H9 (cell line): Measurements from ENCODE around the gene GALNT2. TPM values are rescaled to one million over a fixed set of nuclear protein-coding genes. Genes with fewer than 3 reads are reported as not detected.

ENCODE experiments used
- DNase-seq: peaks from one replicate; pipeline ENCODE4 v3.0.0-alpha.2; 2017
- H2AFZ ChIP-seq: one replicate; pipeline ENCODE4 v1.6.1; 2013; ENCODE audit warnings: mild to moderate bottlenecking, low read length, control low read depth, moderate library complexity
- H2AK5ac ChIP-seq: 2 replicates; pipeline ENCODE4 v1.6.1; 2013; ENCODE audit warnings: low read length, control low read depth, mixed read lengths; ENCODE audit not compliant: insufficient read length
- H2BK120ac ChIP-seq: one replicate; pipeline ENCODE4 v1.6.1; 2013; ENCODE audit warnings: low read depth, mild to moderate bottlenecking, low read length, control low read depth, inconsistent platforms; ENCODE audit not compliant: poor library complexity, severe bottlenecking
- H2BK12ac ChIP-seq: 2 replicates; pipeline ENCODE4 v1.6.1; 2013; ENCODE audit warnings: low read length, control low read depth, mixed read lengths, low read depth; ENCODE audit not compliant: insufficient read length
- H2BK15ac ChIP-seq: 2 replicates; pipeline ENCODE4 v1.6.1; 2013; ENCODE audit warnings: low read depth, low read length, control low read depth
- H2BK20ac ChIP-seq: one replicate; pipeline ENCODE4 v1.6.1; 2013; ENCODE audit warnings: low read depth, mild to moderate bottlenecking, low read length, control low read depth, inconsistent platforms; ENCODE audit not compliant: poor library complexity, severe bottlenecking
- H2BK5ac ChIP-seq: 2 replicates; pipeline ENCODE4 v1.6.1; 2013; ENCODE audit warnings: low read length, control low read depth, mixed read lengths; ENCODE audit not compliant: insufficient read length
- H3K14ac ChIP-seq: 2 replicates; pipeline ENCODE4 v1.6.1; 2013; ENCODE audit warnings: low read length, control low read depth; ENCODE audit not compliant: insufficient read depth
- H3K18ac ChIP-seq: 2 replicates; pipeline ENCODE4 v1.6.1; 2013; ENCODE audit warnings: low read depth, mild to moderate bottlenecking, mixed read lengths, low read length, control low read depth; ENCODE audit not compliant: insufficient read length
- H3K23ac ChIP-seq: 2 replicates; pipeline ENCODE4 v1.6.1; 2013; ENCODE audit warnings: low read length, control low read depth, mixed read lengths, low read depth; ENCODE audit not compliant: insufficient read length
- H3K23me2 ChIP-seq: 2 replicates; pipeline ENCODE4 v1.6.1; 2013; ENCODE audit warnings: low read depth, mild to moderate bottlenecking, mixed read lengths, low read length, control low read depth; ENCODE audit not compliant: insufficient read length, poor library complexity, severe bottlenecking
- H3K27ac ChIP-seq: 2 replicates; pipeline ENCODE4 v1.5.1; 2013; ENCODE audit warnings: low read length, control low read depth, mixed read lengths, low read depth; ENCODE audit not compliant: insufficient read length
- H3K27me3 ChIP-seq: 2 replicates; pipeline ENCODE4 v1.6.1; 2013; ENCODE audit warnings: low read length, control low read depth, inconsistent platforms; ENCODE audit not compliant: insufficient read depth
- H3K4ac ChIP-seq: 2 replicates; pipeline ENCODE4 v1.6.1; 2013; ENCODE audit warnings: low read depth, mild to moderate bottlenecking, control low read depth, inconsistent platforms, low read length, moderate library complexity
- H3K4me1 ChIP-seq: 2 replicates; pipeline ENCODE4 v1.6.1; 2013; ENCODE audit warnings: low read length, control low read depth, inconsistent platforms; ENCODE audit not compliant: insufficient read depth
- H3K4me2 ChIP-seq: 2 replicates; pipeline ENCODE4 v1.6.1; 2013; ENCODE audit warnings: low read length, control low read depth, mixed read lengths; ENCODE audit not compliant: insufficient read length, insufficient read depth
- H3K56ac ChIP-seq: 2 replicates; pipeline ENCODE4 v1.6.1; 2013; ENCODE audit warnings: low read depth, mild to moderate bottlenecking, mixed read lengths, low read length, control low read depth; ENCODE audit not compliant: insufficient read length
- H3K79me1 ChIP-seq: 2 replicates; pipeline ENCODE4 v1.6.1; 2013; ENCODE audit warnings: low read depth, mild to moderate bottlenecking, moderate library complexity, low read length, control low read depth, inconsistent platforms; ENCODE audit not compliant: insufficient read depth, poor library complexity, severe bottlenecking
- H3K79me2 ChIP-seq: 2 replicates; pipeline ENCODE4 v1.6.1; 2013; ENCODE audit warnings: low read length, control low read depth, inconsistent platforms; ENCODE audit not compliant: insufficient read depth
- H3K9ac ChIP-seq: 2 replicates; pipeline ENCODE4 v1.6.1; 2013; ENCODE audit warnings: low read length, control low read depth, mixed read lengths; ENCODE audit not compliant: insufficient read length; ENCODE audit errors: extremely low read depth
- H3K9me3 ChIP-seq: one replicate; pipeline ENCODE4 v1.6.1; 2013; ENCODE audit warnings: low read depth, low read length, inconsistent platforms; ENCODE audit not compliant: control insufficient read depth
- H3T11ph ChIP-seq: one replicate; pipeline ENCODE4 v1.6.1; 2013; ENCODE audit warnings: mild to moderate bottlenecking, low read length, control low read depth, inconsistent platforms
- H4K20me1 ChIP-seq: one replicate; pipeline ENCODE4 v1.6.1; 2013; ENCODE audit not compliant: control insufficient read depth, insufficient read length, insufficient read depth
- H4K5ac ChIP-seq: 2 replicates; pipeline ENCODE4 v1.6.1; 2013; ENCODE audit warnings: low read depth, mild to moderate bottlenecking, mixed read lengths, low read length, control low read depth; ENCODE audit not compliant: insufficient read length
- H4K8ac ChIP-seq: replicated peaks from 2 replicates; pipeline ENCODE4 v1.6.1; 2013; ENCODE audit warnings: low read length, control low read depth, mixed read lengths, low read depth; ENCODE audit not compliant: insufficient read length
- H4K91ac ChIP-seq: 2 replicates; pipeline ENCODE4 v1.6.1; 2013; ENCODE audit warnings: low read depth, mild to moderate bottlenecking, moderate library complexity, mixed read lengths, low read length, control low read depth; ENCODE audit not compliant: insufficient read length
- H3K27ac Mint-ChIP-seq, 3 experiments: 2 replicates in 2 of 3; 3 replicates in 1 of 3; pipeline ENCODE4 v1.8.0; 2020 to 2021; ENCODE audit warnings: mixed read lengths in 3 of 3, mild to moderate bottlenecking in 1 of 3, moderate library complexity in 1 of 3
- H3K27me3 Mint-ChIP-seq: 2 replicates; pipeline ENCODE4 v1.8.0; 2021; ENCODE audit warnings: low read depth, mild to moderate bottlenecking, moderate library complexity, mixed read lengths
- H3K36me3 Mint-ChIP-seq, 3 experiments: 2 replicates in 2 of 3; 3 replicates in 1 of 3; pipeline ENCODE4 v1.8.0; 2020 to 2021; ENCODE audit warnings: low read depth in 3 of 3, mixed read lengths in 3 of 3; ENCODE audit not compliant: insufficient read depth in 1 of 3
- H3K4me1 Mint-ChIP-seq, 2 experiments: 2 replicates each; pipeline ENCODE4 v1.8.0; 2020; ENCODE audit warnings: mixed read lengths in 2 of 2
- H3K4me3 Mint-ChIP-seq, 2 experiments: 2 replicates in 1 of 2; 3 replicates in 1 of 2; pipeline ENCODE4 v1.8.0; 2020 to 2021; ENCODE audit warnings: mild to moderate bottlenecking in 2 of 2, mixed read lengths in 2 of 2, moderate library complexity in 1 of 2
- H3K9me3 Mint-ChIP-seq, 2 experiments: 2 replicates in 1 of 2; 3 replicates in 1 of 2; pipeline ENCODE4 v1.8.0; 2020; ENCODE audit warnings: mild to moderate bottlenecking in 2 of 2, mixed read lengths in 2 of 2, moderate library complexity in 1 of 2
- WGBS: extraction: QIAGEN DNeasy Blood & Tissue Kit; methylation state at CpG from one replicate; pipeline ENCODE4 v1.1.7; 2013; ENCODE audit warnings: missing lambda C conversion rate, low lambda C conversion rate, mixed read lengths; ENCODE audit not compliant: insufficient read length; ENCODE audit errors: extremely low coverage; 5-methylcytosine and 5-hydroxymethylcytosine counted together
- total RNA-seq: library from RNA; stranded (reverse); gene quantifications from 2 replicates; pipeline ENCODE4 v1.2.1, GENCODE V29; 2021
- TF ChIP-seq, protein P1 (sequence below): fragments of 200-600 bp; sonication (generic); conservative IDR thresholded peaks from 3 replicates; pipeline ENCODE4 v1.8.0; 2021; ENCODE audit warnings: antibody characterized with exemption, mild to moderate bottlenecking

GALNT2 gene
- total RNA-seq, 1 experiment from 2014 or later, result 57.6 TPM

DNA sequence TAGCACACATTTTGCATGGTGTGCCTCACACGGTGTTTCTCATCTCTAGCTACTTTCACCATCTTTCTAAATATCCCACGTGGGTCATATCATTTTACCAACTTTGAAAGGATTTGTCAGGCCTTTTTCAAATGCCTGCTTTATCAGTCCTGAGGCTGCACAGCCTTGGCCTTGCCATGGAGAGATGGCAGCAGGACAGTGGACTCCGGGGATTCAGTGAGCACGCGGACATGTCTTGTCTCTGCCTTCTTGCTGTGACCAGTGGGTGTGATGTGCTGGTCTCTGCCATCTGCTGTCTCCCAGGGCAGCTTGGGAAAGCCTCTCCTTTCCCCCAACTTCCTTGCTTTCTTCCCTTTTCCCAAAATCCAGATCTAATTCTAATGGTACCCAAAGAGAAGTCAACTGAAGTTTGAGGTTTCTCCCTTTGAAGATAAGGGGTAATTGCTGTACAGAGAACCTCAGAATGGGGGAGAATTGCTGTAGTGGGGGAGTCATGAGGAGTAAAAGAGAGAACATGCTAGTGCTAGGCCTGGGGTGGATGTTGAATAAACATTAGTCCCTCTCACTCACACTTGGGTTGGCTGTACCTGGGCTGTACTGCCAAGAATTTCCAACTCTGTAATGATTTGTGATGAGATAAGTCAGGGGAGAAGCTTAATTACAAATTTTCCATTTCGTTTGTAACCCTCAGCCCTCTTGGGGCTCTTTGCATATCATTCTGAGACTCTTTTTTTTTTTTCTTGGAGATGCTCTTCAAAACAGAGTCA lies 99.5 kb downstream of the GALNT2 start:
- peaks cover 4 to 12% (median 6%) of the 10 kb centered on the region in 3 experiments for H3K36me3 Mint-ChIP-seq
- H3K27me3 Mint-ChIP-seq, result no peaks in the 10 kb centered on the region
- no peak for DNase-seq
- H3K4me2 ChIP-seq, result no peak overlapping the region
- H3K79me1 ChIP-seq, result no peaks in the 10 kb centered on the region
- no peak overlapping the region for H3K27ac ChIP-seq
- no peak overlapping the region for H4K91ac ChIP-seq
- no peaks in the 10 kb centered on the region for H3K23me2 ChIP-seq
- H3K27ac Mint-ChIP-seq, result no peak overlapping the region; a peak in 1 of 7 replicates
- no peaks in the 10 kb centered on the region for H3K9me3 ChIP-seq
- H4K5ac ChIP-seq, result no peak overlapping the region
- H2BK15ac ChIP-seq, result no peak overlapping the region
- H3K79me2 ChIP-seq, result no peaks in the 10 kb centered on the region; the same call in 1 of the 2 replicates
- no peaks in the 10 kb centered on the region for H3K27me3 ChIP-seq
- no peak overlapping the region for H3T11ph ChIP-seq
- no peak overlapping the region for H2BK120ac ChIP-seq
- no peak overlapping the region for H3K18ac ChIP-seq
- H2AK5ac ChIP-seq, result no peak overlapping the region
- H3K9me3 Mint-ChIP-seq, result peaks cover 5 to 13% of the 10 kb centered on the region in 2 experiments
- no peak overlapping the region for H3K14ac ChIP-seq
- peaks cover 20 to 28% of the 10 kb centered on the region in 2 experiments for H3K4me1 Mint-ChIP-seq
- no peak overlapping the region for H3K9ac ChIP-seq
- H3K4ac ChIP-seq, result no peak overlapping the region
- H3K4me3 Mint-ChIP-seq, result no peak overlapping the region
- H2BK5ac ChIP-seq, result no peak overlapping the region
- H3K4me1 ChIP-seq, result peaks cover 3% of the 10 kb centered on the region; the same call in 1 of the 2 replicates
- H2BK20ac ChIP-seq, result no peak overlapping the region
- H2AFZ ChIP-seq, result no peak overlapping the region
- H3K56ac ChIP-seq, result no peak overlapping the region
- no peak overlapping the region for H2BK12ac ChIP-seq
- no peak overlapping the region for H3K23ac ChIP-seq
- WGBS, result no CpG with 5 or more reads among the region's 6 CpGs
- H4K20me1 ChIP-seq, result no peaks in the 10 kb centered on the region
- TF ChIP-seq, protein P1, sequence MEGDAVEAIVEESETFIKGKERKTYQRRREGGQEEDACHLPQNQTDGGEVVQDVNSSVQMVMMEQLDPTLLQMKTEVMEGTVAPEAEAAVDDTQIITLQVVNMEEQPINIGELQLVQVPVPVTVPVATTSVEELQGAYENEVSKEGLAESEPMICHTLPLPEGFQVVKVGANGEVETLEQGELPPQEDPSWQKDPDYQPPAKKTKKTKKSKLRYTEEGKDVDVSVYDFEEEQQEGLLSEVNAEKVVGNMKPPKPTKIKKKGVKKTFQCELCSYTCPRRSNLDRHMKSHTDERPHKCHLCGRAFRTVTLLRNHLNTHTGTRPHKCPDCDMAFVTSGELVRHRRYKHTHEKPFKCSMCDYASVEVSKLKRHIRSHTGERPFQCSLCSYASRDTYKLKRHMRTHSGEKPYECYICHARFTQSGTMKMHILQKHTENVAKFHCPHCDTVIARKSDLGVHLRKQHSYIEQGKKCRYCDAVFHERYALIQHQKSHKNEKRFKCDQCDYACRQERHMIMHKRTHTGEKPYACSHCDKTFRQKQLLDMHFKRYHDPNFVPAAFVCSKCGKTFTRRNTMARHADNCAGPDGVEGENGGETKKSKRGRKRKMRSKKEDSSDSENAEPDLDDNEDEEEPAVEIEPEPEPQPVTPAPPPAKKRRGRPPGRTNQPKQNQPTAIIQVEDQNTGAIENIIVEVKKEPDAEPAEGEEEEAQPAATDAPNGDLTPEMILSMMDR, result no peak
- no peak overlapping the region for H4K8ac ChIP-seq
